Mucosa of rectum (tissue), 2 donors: Measurements from ENCODE around the gene NPIPA1.
"Not testable (repeated sequence)": the region's sequence is repeated elsewhere in the genome, so short reads cannot be mapped to it uniquely, and the experiment has no call there.

Experiments
- H3K27ac ChIP-seq, 2 donors: one replicate each; pipeline ENCODE4 v1.7.0; 2013; ENCODE audit warnings: inconsistent platforms in 2 of 2, low read depth in 2 of 2, low read length in 2 of 2
- H3K27me3 ChIP-seq, 2 donors: one replicate each; pipeline ENCODE4 v1.7.0; 2013; ENCODE audit warnings: low read length in 2 of 2; ENCODE audit not compliant: control insufficient read depth in 2 of 2, insufficient read depth in 2 of 2
- H3K36me3 ChIP-seq, 2 donors: one replicate each; pipeline ENCODE4 v1.7.0; 2013; ENCODE audit warnings: low read length in 2 of 2; ENCODE audit not compliant: control insufficient read depth in 2 of 2, insufficient read depth in 2 of 2
- H3K4me1 ChIP-seq, 2 donors: one replicate each; pipeline ENCODE4 v1.7.0; 2013; ENCODE audit warnings: low read length in 2 of 2, mild to moderate bottlenecking in 1 of 2; ENCODE audit not compliant: control insufficient read depth in 2 of 2, insufficient read depth in 2 of 2
- H3K4me3 ChIP-seq, 2 donors: one replicate each; pipeline ENCODE4 v1.7.0; 2013; ENCODE audit warnings: low read length in 2 of 2
- H3K9ac ChIP-seq, 2 donors: one replicate each; pipeline ENCODE4 v1.7.0; 2013; ENCODE audit warnings: low read length in 2 of 2, low read depth in 1 of 2, mild to moderate bottlenecking in 1 of 2
- H3K9me3 ChIP-seq, 2 donors: one replicate each; pipeline ENCODE4 v1.7.0; 2013; ENCODE audit warnings: low read length in 2 of 2; ENCODE audit not compliant: control insufficient read depth in 2 of 2
- donor health status: healthy.
- donor health status: Normal muscosa, but diverticular disease.

The NPIPA1 gene

DNA sequence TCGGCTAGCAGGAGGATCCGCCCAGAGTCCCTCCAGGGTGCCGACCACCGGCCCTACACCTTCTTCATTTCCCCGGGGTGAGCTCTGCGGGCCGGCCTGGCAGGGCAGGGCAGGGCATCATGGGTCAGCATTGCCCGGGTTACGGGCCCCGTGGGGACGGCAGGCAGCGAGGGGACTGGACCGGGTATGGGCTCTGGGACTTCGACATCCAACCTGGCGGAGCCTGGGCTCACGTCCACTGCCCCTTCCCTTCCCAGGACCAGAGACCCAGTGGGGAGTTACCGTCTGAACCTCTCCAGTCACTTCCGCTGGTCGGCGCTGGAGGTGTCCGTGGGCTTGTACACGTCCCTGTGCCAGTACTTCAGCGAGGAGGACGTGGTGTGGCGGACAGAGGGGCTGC lies 7.0 kb upstream of the NPIPA1 start:
- not testable (repeated sequence) for H3K9me3 ChIP-seq, H3K4me3 ChIP-seq, H3K27me3 ChIP-seq, H3K27ac ChIP-seq, H3K9ac ChIP-seq, H3K36me3 ChIP-seq, H3K4me1 ChIP-seq

DNA sequence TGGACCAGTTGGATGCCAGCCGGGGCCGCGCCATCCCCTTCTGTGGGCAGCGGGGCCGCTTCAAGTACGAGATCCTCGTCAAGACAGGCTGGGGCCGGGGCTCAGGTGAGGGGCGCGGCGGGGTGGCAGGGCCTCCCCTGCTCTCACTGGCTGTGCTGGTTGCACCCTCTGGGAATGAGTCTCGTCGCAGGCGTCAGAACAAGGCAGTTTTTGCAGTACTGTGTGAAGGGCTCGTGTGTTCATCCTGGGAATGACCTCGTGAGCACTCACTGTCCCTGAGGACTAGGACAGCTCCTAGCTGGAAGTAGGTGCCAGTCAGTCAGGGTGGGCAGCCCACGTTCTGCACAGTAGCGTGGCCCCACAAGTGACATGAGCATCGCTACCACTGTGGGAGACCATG lies 6.3 kb upstream of the NPIPA1 start:
- H3K27me3 ChIP-seq, H3K9me3 ChIP-seq, H3K9ac ChIP-seq, H3K27ac ChIP-seq, H3K4me3 ChIP-seq, H3K36me3 ChIP-seq, H3K4me1 ChIP-seq: not testable (repeated sequence)

DNA sequence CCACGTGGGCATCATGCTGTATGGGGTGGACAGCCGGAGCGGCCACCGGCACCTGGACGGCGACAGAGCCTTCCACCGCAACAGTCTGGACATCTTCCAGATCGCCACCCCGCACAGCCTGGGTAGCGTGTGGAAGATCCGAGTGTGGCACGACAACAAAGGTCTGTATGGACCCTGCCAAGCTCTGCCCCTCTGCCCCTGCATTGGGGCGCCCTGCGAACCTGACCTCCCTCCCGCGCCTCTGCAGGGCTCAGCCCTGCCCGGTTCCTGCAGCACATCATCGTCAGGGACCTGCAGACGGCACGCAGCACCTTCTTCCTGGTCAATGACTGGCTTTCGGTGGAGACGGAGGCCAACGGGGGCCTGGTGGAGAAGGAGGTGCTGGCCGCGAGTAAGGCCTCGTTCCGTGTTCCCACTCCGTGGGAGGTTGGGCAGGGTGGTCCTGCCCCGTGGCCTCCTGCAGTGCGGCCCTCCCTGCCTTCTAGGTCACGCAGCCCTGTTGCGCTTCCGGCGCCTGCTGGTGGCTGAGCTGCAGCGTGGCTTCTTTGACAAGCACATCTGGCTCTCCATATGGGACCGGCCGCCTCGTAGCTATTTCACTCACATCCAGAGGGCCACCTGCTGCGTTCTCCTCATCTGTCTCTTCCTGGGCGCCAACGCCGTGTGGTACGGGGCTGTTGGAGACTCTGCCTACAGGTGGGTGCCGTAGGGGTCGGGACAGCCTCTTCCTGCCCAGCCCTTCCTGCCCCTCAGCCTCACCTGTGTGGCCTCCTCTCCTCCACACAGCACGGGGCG lies 4.5 kb upstream of the NPIPA1 start:
- H3K4me1 ChIP-seq, H3K36me3 ChIP-seq, H3K27ac ChIP-seq, H3K9ac ChIP-seq, H3K27me3 ChIP-seq, H3K4me3 ChIP-seq, H3K9me3 ChIP-seq: not testable (repeated sequence)

DNA sequence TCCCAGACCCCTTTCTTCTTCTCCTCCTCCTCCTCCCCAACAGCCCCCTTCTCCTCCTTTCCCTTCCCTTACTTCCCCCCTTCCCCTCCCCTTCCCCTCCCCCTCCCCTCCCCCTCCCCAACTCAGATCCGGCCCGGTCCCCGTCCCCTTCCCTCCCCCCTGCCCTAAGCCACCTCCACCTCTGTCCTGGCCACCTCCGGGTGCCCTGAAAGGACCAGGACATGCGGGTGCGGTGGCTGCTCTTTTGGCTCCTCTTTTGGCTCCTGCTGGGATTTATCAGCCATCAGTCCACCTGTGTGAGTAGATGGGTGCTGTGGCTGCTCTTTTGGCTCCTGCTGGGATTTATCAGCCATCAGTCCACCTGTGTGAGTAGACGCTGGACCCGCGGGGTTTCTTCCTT lies 751 bp downstream of the NPIPA1 start:
- H3K27ac ChIP-seq, H3K9me3 ChIP-seq, H3K36me3 ChIP-seq, H3K9ac ChIP-seq, H3K4me1 ChIP-seq, H3K27me3 ChIP-seq, H3K4me3 ChIP-seq: not testable (repeated sequence)

DNA sequence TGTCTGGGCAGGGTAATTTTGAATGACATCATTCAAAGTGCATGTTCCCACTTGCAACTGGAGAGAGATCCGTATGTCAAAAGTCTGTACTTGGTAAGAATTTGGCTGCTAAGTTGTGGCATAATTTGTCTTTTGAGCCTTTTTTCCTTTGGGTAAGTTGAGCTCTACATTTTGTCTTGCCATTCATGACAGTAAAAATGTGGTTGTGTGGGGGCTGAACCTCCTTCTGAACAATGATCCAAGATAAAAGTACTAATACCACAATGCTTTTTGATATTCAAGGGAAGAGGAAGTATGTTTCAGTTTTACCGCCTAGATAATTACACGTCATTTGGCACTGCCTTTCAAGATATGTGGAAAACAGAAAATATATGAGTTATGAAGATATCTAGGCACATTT lies 5.4 kb downstream of the NPIPA1 start:
- not testable (repeated sequence) for H3K27me3 ChIP-seq, H3K9me3 ChIP-seq, H3K4me3 ChIP-seq, H3K27ac ChIP-seq, H3K9ac ChIP-seq, H3K4me1 ChIP-seq, H3K36me3 ChIP-seq

DNA sequence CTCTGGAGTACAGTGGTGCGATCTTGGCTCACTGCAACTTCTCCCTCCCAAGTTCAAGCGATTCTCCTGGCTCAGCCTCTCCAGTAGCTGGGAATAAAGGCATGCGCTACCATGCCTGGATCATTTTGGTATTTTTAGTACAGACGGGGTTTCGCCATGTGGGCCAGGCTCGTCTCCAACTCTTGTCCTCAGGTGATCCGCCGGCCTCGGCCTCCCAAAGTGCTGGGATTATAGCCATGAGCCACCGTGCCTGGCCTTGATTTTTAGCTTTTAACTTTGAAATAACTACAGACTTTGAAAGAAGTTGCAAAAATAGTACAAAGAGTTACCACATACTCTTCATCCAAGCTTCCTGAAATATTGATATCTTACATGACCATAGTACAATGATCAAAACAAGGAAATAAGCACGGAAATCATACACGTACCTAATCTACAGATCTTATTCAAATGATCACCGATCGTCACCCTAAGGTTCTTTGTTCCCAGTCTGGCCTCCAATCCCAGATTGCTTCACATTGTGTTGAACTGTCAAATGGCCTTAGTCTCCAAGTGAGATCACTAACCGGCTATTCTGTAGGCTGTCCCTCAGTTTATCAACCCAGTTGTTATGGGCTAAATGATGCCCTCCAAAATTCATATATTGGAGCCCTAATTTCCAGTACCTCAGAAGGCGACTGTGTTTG lies 18.4 kb downstream of the NPIPA1 start:
- Histone ChIP-seq H3K36me3 (no peaks in the 10 kb centered on the region), H3K4me3 (no peak overlapping the region), H3K9me3 (no peaks in the 10 kb centered on the region)

DNA sequence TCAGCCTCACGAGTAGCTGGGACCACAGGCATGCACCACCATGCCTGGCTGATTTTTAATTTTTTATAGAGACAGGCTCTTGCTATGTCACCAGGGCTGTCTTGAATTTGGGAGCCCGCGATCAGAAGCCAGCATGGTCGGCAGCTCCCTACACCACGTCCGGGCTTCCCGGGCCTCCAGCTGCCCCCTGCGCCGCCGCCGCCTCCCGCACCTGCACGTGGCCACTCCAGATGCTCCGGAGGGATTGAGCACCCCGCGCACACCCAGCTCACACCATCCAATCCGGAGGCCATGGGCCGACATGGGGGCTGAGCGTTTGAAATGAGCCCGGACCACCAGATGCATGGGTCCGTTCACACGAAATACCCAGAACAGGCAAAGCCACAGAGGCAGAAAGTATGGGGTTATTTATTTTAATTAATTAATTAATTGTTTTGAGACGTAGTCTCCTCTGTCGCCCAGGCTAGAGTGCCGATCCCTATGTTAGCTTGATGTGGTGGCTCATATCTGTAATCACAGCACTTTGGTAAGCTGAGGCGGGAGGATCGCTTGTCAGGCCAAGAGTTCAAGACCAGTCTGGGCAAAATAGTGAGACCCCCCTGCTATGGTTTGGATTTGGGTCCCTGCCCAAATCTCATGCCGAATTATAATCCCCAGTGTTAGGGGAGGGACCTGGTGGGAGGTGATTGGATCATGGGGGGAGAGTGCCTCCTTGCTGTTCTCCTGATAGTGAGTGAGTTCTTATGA lies 20.5 kb downstream of the NPIPA1 start:
- no peaks in the 10 kb centered on the region for H3K36me3 ChIP-seq
- H3K27me3 ChIP-seq = no peaks in the 10 kb centered on the region
- no peak overlapping the region for H3K9ac ChIP-seq
- H3K9me3 ChIP-seq = no peaks in the 10 kb centered on the region
- H3K4me3 ChIP-seq = no peak overlapping the region
- H3K27ac ChIP-seq = no peak overlapping the region
- H3K4me1 ChIP-seq = peaks cover 8 to 13% of the 10 kb centered on the region in 2 donors

More for the DNA sequence above, 18.4 kb downstream of the NPIPA1 start:
- no peak overlapping the region for H3K27ac ChIP-seq
- peaks cover 8 to 13% of the 10 kb centered on the region in 2 donors for H3K4me1 ChIP-seq
- no peaks in the 10 kb centered on the region for H3K27me3 ChIP-seq
- H3K9ac ChIP-seq = no peak overlapping the region

DNA sequence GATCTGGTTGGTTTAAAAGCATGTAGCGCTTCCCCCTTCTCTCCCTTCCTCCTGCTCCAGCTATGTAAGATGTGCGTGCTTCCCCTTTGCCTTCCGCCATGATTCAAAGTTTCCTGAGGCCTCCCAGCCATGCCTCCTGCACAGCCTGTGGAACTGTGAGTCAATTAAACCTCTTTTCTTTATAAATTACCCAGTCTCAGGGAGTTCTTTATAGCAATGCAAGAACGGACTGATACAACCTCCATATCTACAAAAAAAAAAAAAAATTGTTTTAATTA lies 21.0 kb downstream of the NPIPA1 start:
- Histone ChIP-seq H3K36me3 (no peaks in the 10 kb centered on the region), H3K4me3 (no peak overlapping the region), H3K9me3 (no peaks in the 10 kb centered on the region), H3K4me1 (peaks cover 8 to 13% of the 10 kb centered on the region in 2 donors), H3K27me3 (no peaks in the 10 kb centered on the region), H3K9ac (no peak overlapping the region), H3K27ac (no peak overlapping the region)

DNA sequence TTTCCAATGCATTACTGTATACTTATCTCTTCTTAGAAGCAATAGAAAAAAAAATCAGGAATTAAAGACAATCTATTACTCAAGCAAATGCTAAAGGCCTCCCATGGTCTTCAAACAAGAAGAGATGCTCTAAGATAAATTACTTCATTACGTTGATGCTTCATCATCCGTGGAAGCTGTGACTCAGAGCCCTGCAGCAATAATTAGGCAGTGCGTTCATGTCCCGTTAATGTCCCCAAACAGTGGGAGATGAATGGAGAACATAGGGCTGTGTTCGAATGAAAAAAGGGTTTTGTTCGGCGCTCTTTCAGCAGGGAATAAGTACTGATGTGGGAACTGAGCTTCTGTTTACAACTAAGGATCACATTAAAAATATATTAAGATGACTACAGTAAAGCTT lies 21.7 kb downstream of the NPIPA1 start:
- Histone ChIP-seq H3K36me3 (no peaks in the 10 kb centered on the region), H3K27ac (no peak overlapping the region), H3K4me3 (no peak overlapping the region), H3K9ac (no peak overlapping the region), H3K9me3 (no peaks in the 10 kb centered on the region), H3K4me1 (peaks cover 5 to 13% of the 10 kb centered on the region in 2 donors), H3K27me3 (no peaks in the 10 kb centered on the region)

DNA sequence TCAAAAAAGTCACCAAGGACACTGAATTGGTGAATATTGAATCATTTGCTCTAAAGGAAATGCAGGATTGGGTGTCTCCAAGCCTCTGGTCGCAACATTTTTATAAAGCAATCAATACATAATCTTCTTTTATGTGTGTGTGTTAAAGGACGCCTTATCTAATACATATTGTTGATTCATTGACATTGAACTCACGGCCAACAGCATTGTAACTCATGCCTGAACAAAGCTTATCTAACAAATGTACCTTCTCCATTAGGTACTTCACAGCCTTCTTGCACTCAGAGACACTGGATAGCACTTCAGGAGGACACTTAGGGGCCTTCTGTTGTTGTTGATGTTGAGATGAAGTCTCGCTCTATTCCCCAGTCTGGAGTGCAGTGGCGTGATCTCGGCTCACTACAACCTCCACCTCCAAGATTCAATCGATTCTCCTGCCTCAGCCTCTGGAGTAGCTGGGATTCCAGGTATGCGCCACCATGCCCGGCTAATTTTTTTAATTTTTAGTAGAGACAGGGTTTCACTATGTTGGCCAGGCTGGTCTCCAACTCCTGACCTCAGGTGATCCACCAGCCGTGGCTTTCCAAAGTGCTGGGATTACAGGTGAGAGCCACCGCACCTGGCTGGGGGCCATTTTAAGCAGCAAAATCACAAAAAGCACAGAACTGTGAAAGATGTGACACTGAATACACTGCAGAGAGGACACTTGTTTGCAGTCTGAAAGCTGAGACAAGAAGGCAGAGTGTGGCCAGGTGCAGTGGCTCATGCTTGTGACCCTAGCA lies 24.4 kb downstream of the NPIPA1 start:
- H3K27me3 ChIP-seq = no peaks in the 10 kb centered on the region
- no peak overlapping the region for H3K4me3 ChIP-seq
- peaks cover 5 to 12% of the 10 kb centered on the region in 2 donors for H3K4me1 ChIP-seq
- H3K27ac ChIP-seq = no peak overlapping the region
- no peak overlapping the region for H3K9ac ChIP-seq
- no peaks in the 10 kb centered on the region for H3K9me3 ChIP-seq
- no peaks in the 10 kb centered on the region for H3K36me3 ChIP-seq
